OCI-LY3 (cell line): ENCODE data around the gene TNS3.

ENCODE experiments used
- H2AFZ ChIP-seq: fragments of 200-600, 300-600 bp; shearing (Covaris generic); 2 replicates; pipeline ENCODE4 v1.6.0; 2014; ENCODE audit warnings: antibody characterized with exemption, low read depth, low read length
- H3K27ac ChIP-seq: fragments of 200-600, 300-600 bp; sonication (generic); 2 replicates; pipeline ENCODE4 v1.5.1; 2014; ENCODE audit warnings: mild to moderate bottlenecking, low read length, moderate library complexity, mixed read lengths
- H3K27me3 ChIP-seq: fragments of 200-600, 300-600 bp; sonication (generic); 2 replicates; pipeline ENCODE4 v1.6.1; 2014; ENCODE audit warnings: low read depth, low read length, mixed read lengths
- H3K36me3 ChIP-seq: fragments of 200-600, 300-600 bp; sonication (generic); replicated peaks from 2 replicates; pipeline ENCODE3; 2014; ENCODE audit warnings: low read depth, low read length, mixed read lengths
- H3K4me1 ChIP-seq: fragments of 300-600, 200-600 bp; sonication (generic); 2 replicates; pipeline ENCODE4 v1.6.1; 2014; ENCODE audit warnings: low read length, mixed read lengths
- H3K4me2 ChIP-seq: fragments of 200-600, 300-600 bp; sonication (generic); 2 replicates; pipeline ENCODE4 v1.6.1; 2014; ENCODE audit warnings: low read length, mixed read lengths
- H3K4me3 ChIP-seq: fragments of 300-600, 200-600 bp; sonication (generic); 2 replicates; pipeline ENCODE4 v1.5.1; 2014; ENCODE audit warnings: antibody characterized with exemption, mild to moderate bottlenecking, low read length, moderate library complexity
- H3K79me2 ChIP-seq: fragments of 300-600, 200-600 bp; shearing (Covaris generic); 2 replicates; pipeline ENCODE4 v1.6.1; 2014; ENCODE audit warnings: mild to moderate bottlenecking, low read length, mixed read lengths
- H3K9ac ChIP-seq: fragments of 300-600, 200-600 bp; shearing (Covaris generic); 2 replicates; pipeline ENCODE4 v1.6.0; 2014; ENCODE audit warnings: mild to moderate bottlenecking, low read length, moderate library complexity
- H3K9me3 ChIP-seq: fragments of 200-600, 300-600 bp; shearing (Covaris generic); 2 replicates; pipeline ENCODE4 v1.6.1; 2014; ENCODE audit warnings: low read length, mixed read lengths; ENCODE audit not compliant: insufficient read depth
- H4K20me1 ChIP-seq: fragments of 200-600, 300-600 bp; sonication (generic); 2 replicates; pipeline ENCODE4 v1.6.1; 2016; ENCODE audit warnings: low read length, mixed read lengths; ENCODE audit not compliant: insufficient read depth
- EZH2phosphoT487 ChIP-seq: fragments of 200-600 bp; shearing (Covaris generic); IDR thresholded peaks from 2 replicates; pipeline ENCODE4 v1.6.1; 2018; ENCODE audit warnings: antibody characterized with exemption, mixed run types, low read depth
- TF ChIP-seq, protein P1 (sequence below): fragments of 200-600, 300-600 bp; sonication (generic); IDR thresholded peaks from 2 replicates; pipeline ENCODE4 v1.5.1; 2014; ENCODE audit warnings: antibody characterized with exemption, low read length, low read depth

TNS3 gene

DNA sequence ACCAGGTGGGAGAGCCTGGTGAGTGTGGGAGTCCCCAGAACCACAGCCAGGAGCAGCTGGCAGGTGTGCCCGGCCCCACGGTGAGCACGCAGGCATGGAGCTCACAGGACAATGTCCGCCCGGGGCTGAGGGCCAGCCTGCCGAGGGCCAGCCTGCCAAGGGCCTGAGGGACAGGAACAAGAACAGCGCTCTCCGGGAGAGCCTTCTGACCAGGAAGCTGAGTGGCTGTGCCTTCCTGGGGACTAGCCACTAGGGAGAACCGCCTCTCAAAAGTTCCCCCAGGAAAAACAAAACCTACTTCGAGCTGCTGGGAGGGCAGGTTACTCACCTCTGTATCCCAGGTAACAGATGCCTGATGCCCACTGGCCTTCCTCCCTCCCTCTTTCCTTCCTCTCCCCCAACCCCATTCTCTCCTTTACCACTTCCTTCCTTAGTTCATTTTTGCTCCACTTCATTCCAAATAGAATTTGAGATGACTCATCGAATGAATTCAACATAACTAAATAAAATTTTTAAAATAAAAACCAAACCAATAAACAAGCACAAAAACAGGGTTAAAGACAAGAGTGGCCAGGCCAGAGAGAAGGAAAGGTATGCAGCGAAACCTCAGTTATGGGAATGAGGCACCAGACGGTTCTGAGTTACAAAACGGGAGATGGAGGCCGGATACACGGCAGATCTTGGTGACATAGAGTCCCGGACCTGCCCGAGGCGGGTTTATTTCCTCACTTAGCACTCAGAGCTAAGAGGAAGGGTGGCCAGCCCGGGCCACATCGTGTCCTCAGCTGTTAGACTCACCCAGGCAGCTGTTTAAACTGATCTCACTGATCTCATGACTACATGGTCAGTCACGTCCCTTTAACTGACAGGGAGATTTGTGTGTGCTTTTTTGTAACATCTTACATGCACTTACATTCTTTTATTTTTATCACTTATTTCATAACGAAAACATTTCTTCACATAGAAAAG, 128.5 kb downstream of the TNS3 start:
- H3K9me3 ChIP-seq, result no peaks in the 10 kb centered on the region
- no peak overlapping the region for H3K4me3 ChIP-seq
- no peaks in the 10 kb centered on the region for H3K27me3 ChIP-seq
- H3K79me2 ChIP-seq, result no peaks in the 10 kb centered on the region
- no peak for TF ChIP-seq EZH2phosphoT487
- TF ChIP-seq, protein P1, sequence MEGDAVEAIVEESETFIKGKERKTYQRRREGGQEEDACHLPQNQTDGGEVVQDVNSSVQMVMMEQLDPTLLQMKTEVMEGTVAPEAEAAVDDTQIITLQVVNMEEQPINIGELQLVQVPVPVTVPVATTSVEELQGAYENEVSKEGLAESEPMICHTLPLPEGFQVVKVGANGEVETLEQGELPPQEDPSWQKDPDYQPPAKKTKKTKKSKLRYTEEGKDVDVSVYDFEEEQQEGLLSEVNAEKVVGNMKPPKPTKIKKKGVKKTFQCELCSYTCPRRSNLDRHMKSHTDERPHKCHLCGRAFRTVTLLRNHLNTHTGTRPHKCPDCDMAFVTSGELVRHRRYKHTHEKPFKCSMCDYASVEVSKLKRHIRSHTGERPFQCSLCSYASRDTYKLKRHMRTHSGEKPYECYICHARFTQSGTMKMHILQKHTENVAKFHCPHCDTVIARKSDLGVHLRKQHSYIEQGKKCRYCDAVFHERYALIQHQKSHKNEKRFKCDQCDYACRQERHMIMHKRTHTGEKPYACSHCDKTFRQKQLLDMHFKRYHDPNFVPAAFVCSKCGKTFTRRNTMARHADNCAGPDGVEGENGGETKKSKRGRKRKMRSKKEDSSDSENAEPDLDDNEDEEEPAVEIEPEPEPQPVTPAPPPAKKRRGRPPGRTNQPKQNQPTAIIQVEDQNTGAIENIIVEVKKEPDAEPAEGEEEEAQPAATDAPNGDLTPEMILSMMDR, result no peak
- H2AFZ ChIP-seq, result no peak overlapping the region
- H4K20me1 ChIP-seq, result no peaks in the 10 kb centered on the region
- no peaks in the 10 kb centered on the region for H3K36me3 ChIP-seq
- no peak overlapping the region for H3K27ac ChIP-seq
- H3K4me1 ChIP-seq, result no peaks in the 10 kb centered on the region
- H3K4me2 ChIP-seq, result no peak overlapping the region
- no peak overlapping the region for H3K9ac ChIP-seq

DNA sequence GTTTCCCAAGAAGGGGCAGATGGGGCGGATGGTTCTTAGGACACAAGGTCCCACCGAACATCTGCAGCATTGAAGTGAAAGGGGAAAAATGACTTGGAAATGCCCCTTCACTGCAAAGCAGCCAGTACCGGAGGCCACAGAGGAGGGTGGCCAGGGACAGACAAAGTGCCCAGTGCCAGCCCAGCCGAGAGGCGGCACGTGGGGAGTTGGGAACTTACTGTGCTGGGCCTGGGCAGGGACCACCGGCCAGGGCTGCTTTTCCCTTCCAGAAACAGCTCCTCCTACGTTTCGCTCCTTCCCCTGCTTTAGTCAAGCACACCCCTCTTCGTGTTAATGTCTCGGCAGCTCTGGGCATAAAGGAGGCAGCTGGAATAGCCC, 129.2 kb downstream of the TNS3 start:
- no peaks in the 10 kb centered on the region for H3K36me3 ChIP-seq

DNA sequence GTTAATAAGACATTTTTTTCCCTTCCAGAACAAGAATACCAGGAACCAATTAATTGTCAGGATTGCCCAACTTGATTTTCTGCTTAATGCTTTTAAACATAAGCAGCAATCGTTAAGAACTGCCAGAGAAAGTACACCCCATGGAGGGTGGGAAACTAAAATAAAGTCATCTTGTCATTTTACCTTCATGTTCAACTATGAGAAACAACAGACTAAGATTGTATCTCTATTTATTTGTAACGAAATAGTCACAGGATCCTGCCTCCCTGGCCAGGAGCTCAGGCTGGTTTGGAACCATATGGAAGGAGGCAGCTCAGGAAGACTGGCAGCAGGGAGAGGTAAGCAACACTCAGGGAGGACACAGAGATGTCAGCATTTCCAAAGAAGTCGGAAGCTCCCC, 129.6 kb downstream of the TNS3 start:
- Histone ChIP-seq H3K9me3 (no peaks in the 10 kb centered on the region), H3K27ac (no peak overlapping the region), H3K9ac (no peak overlapping the region), H2AFZ (no peak overlapping the region), H3K27me3 (no peaks in the 10 kb centered on the region), H3K4me3 (no peak overlapping the region), H3K4me2 (no peak overlapping the region), H3K79me2 (no peaks in the 10 kb centered on the region), H3K36me3 (no peaks in the 10 kb centered on the region), H3K4me1 (no peaks in the 10 kb centered on the region), H4K20me1 (no peaks in the 10 kb centered on the region)
- no peak for TF ChIP-seq EZH2phosphoT487
- TF ChIP-seq, protein P1, result no peak

More for the DNA sequence above, 129.2 kb downstream of the TNS3 start:
- TF ChIP-seq, protein P1, result no peak
- TF ChIP-seq EZH2phosphoT487, result no peak
- H4K20me1 ChIP-seq, result no peaks in the 10 kb centered on the region
- no peaks in the 10 kb centered on the region for H3K9me3 ChIP-seq
- H3K4me1 ChIP-seq, result no peaks in the 10 kb centered on the region
- no peak overlapping the region for H2AFZ ChIP-seq
- H3K27me3 ChIP-seq, result no peaks in the 10 kb centered on the region
- H3K79me2 ChIP-seq, result no peaks in the 10 kb centered on the region
- H3K4me3 ChIP-seq, result no peak overlapping the region
- H3K4me2 ChIP-seq, result no peak overlapping the region
- H3K27ac ChIP-seq, result no peak overlapping the region
- no peak overlapping the region for H3K9ac ChIP-seq

DNA sequence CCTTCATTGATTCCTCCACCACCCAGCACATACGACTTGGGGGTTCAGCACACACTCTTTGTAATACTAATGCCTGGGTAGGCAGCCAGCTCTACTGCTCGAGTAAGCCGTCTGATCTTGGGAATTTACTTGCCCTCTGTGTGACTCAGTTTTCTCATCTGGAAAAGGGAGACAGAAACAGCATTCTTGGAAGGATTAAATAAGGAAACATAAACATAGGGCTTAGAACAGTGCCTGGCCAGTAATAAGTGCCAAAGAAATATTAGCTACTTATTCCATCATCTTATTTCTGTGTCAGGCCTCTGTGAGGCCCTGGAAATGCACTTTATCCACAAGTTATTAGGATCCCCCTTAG, 130.1 kb downstream of the TNS3 start:
- Histone ChIP-seq H3K27me3 (no peaks in the 10 kb centered on the region), H3K79me2 (no peaks in the 10 kb centered on the region), H3K4me3 (no peak overlapping the region), H3K36me3 (no peaks in the 10 kb centered on the region), H3K9ac (no peak overlapping the region), H2AFZ (no peak overlapping the region), H3K27ac (no peak overlapping the region), H3K9me3 (no peaks in the 10 kb centered on the region), H4K20me1 (no peaks in the 10 kb centered on the region), H3K4me1 (no peaks in the 10 kb centered on the region), H3K4me2 (no peak overlapping the region)
- TF ChIP-seq, protein P1, result no peak
- no peak for TF ChIP-seq EZH2phosphoT487
